CD4-positive, alpha-beta T cell treated with Interferon gamma for 1 hour (primary cell): Measurements from ENCODE around the gene ESRRA.
"Not testable (repeated sequence)": the region's sequence is repeated elsewhere in the genome, so short reads cannot be mapped to it uniquely, and the experiment has no call there.

ENCODE experiments used
- DNase-seq: peaks from one replicate; pipeline ENCODE4 v3.0.0-alpha.2; 2020

ESRRA gene

GRCh38 chr11:64314146-64314804, 9.0 kb downstream of the ESRRA start:
- DNase-seq: no peak

- no peak for DNase-seq
These were observed 9.7 kb downstream of the ESRRA start for GRCh38 chr11:64314805-64315561.

- not testable (repeated sequence) for DNase-seq
These were observed 10.6 kb downstream of the ESRRA start for GRCh38 chr11:64315667-64316526.

GRCh38 chr11:64316672-64317324, 11.5 kb downstream of the ESRRA start:
- peak; percentile 42 for DNase-seq

GRCh38 chr11:64317325-64317960, 12.1 kb downstream of the ESRRA start, which contains the start of gene TRMT112:
Gene TRMT112 (minus strand): TSS chr11:64317559. CDS start chr11:64317526, 33 bp downstream.
- peak; percentile 97 for DNase-seq

- DNase-seq: peak; percentile 98
These were observed 12.8 kb downstream of the ESRRA start, which contains the start of gene PRDX5 for GRCh38 chr11:64317961-64318765. Gene PRDX5 (plus strand): TSS chr11:64318121. CDS start chr11:64318216, 95 bp downstream.

GRCh38 chr11:64318766-64319761, 13.7 kb downstream of the ESRRA start:
- no peak for DNase-seq

GRCh38 chr11:64320556-64320955, 15.2 kb downstream of the ESRRA start:
- DNase-seq: no peak

GRCh38 chr11:64321026-64321425, 15.7 kb downstream of the ESRRA start:
- DNase-seq: no peak

GRCh38 chr11:64321533-64321932, 16.2 kb downstream of the ESRRA start:
- no peak for DNase-seq

- DNase-seq: no peak
These were observed 17.6 kb downstream of the ESRRA start for GRCh38 chr11:64322925-64323260.

- no peak for DNase-seq
These were observed 18.0 kb downstream of the ESRRA start for GRCh38 chr11:64323373-64323772.

GRCh38 chr11:64323984-64324383, 18.7 kb downstream of the ESRRA start:
- DNase-seq: not testable (repeated sequence)

GRCh38 chr11:64324692-64325469, 19.6 kb downstream of the ESRRA start:
- DNase-seq: no peak

- no peak for DNase-seq
These were observed 22.1 kb downstream of the ESRRA start for GRCh38 chr11:64327375-64327774.

- no peak for DNase-seq
These were observed 22.7 kb downstream of the ESRRA start for GRCh38 chr11:64327993-64328392.

- no peak for DNase-seq
These were observed 25.6 kb downstream of the ESRRA start for GRCh38 chr11:64330888-64331287.

GRCh38 chr11:64331569-64332371, 26.4 kb downstream of the ESRRA start:
- DNase-seq: peak; percentile 81
